GM12873 (cell line): ENCODE data around the gene PROK2.

Source experiments
- TF ChIP-seq, protein P1 (sequence below): IDR thresholded peaks from 2 replicates; pipeline ENCODE4 v1.5.1; 2012; ENCODE audit warnings: low read depth, mild to moderate bottlenecking, moderate library complexity, low read length, control low read depth; ENCODE audit not compliant: insufficient read depth; ENCODE audit errors: missing control alignments

PROK2 gene

DNA sequence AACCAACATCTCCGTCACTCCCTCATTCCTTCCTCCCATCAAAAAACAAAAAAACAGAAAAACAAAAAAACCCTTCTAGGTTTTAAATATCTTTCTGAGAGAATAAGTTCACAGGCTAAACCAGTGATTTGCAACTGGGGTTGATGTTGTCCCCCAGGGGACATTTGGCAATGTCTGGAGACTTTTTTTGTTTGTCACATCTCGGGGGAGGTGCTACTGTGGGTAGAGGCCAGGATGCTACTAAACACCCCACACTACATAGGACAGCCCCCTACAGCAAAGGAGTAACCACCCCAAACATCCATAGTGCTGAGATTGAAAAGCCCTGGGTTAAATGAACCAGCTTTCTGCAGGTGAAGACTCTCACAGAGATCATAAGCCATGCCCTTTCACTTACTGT lies 17.0 kb upstream of the PROK2 start:
- TF ChIP-seq, protein P1, sequence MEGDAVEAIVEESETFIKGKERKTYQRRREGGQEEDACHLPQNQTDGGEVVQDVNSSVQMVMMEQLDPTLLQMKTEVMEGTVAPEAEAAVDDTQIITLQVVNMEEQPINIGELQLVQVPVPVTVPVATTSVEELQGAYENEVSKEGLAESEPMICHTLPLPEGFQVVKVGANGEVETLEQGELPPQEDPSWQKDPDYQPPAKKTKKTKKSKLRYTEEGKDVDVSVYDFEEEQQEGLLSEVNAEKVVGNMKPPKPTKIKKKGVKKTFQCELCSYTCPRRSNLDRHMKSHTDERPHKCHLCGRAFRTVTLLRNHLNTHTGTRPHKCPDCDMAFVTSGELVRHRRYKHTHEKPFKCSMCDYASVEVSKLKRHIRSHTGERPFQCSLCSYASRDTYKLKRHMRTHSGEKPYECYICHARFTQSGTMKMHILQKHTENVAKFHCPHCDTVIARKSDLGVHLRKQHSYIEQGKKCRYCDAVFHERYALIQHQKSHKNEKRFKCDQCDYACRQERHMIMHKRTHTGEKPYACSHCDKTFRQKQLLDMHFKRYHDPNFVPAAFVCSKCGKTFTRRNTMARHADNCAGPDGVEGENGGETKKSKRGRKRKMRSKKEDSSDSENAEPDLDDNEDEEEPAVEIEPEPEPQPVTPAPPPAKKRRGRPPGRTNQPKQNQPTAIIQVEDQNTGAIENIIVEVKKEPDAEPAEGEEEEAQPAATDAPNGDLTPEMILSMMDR = no peak

DNA sequence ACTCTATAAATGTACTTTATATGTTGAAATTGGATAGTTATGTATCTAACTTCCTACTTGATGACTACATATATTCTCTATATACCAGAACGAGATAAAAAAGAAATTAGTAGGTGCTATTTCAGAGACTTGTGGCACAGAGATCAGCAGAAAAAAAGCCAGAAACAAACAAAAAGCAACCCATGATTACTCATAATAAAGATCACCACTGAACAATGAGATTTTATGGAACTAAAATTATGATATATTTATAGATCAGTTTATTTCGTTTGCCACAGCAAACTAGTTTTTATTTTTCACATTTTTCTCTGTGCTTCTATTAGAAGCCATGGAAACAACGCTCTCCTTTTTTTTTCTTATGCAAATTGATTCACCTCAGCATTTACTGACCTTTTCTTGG lies 15.1 kb upstream of the PROK2 start:
- TF ChIP-seq, protein P1 = no peak

DNA sequence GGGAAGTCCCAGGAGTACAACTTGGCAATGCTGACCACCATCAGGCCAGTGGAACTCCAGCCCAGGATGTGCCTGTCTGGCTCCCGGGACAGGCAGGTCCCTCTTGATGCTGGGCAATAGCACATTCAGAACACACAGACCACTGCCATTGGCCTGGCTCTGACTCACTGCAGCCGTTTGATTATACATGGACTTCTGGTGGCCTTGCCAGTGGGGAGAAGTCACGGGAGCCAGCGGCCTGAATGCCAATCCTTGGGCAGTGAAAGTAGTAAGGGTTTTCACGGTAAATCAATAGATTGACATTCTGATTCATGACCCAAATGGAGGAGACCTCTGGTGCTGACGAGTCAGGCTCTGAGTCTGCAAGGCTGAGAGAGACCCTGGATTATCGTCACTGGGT lies 12.5 kb upstream of the PROK2 start:
- TF ChIP-seq, protein P1 = no peak

DNA sequence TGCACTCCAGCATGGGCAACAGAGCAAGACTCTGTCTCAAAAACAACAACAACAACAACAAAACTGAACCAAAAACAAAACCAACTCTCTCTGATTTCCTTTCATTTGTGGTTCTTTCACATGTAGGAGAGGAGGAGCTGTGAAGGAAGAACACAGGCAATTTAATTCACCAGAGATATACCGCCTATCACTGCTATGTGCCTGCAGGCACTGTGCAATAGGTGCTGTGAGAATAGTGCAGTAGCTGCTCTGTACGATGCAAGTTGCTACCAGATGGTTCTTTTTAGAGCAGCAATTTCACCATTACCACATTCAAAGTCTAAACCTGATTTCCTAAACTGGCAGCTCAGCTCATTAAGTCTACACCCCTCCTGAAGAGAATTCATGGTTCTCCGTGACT lies 11.3 kb upstream of the PROK2 start:
- TF ChIP-seq, protein P1 = no peak

DNA sequence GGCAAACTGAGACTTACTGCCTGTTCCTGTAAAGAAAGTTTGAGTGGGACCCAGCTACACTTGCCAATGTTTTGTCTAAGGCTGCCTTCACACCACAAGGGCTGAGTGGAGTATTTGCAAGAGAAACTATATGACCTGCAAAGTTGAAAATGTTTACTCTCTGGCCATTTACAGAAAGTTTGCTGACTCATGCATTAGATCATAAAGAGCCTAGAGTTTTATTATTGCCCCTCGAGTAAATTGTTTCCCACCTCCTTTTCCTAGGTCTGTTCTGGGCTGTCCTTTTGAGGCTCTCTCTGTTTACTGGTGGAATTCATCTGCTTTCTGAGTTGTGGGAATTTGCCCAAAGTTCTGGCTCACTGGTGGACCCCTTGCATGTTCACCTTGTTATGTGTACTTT lies 6.7 kb upstream of the PROK2 start:
- TF ChIP-seq, protein P1 = no peak

DNA sequence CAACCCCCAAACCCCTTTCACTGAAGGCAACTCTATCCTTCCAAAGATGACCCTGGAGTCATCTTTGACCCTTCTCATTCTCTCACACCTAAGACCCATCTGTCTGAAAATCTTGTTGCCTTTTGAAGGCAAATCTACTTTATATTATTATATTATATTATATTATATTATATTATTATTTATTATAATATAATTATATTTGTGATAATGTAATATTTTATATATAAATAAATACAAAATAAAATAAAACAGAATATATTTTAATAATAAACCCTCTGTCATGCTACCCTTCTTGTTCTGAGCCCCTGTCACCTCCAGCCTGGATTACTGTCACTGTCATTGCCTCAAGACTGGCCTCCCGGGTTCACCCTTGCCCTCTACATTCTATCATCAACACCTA lies 5.0 kb upstream of the PROK2 start:
- TF ChIP-seq, protein P1 = no peak

DNA sequence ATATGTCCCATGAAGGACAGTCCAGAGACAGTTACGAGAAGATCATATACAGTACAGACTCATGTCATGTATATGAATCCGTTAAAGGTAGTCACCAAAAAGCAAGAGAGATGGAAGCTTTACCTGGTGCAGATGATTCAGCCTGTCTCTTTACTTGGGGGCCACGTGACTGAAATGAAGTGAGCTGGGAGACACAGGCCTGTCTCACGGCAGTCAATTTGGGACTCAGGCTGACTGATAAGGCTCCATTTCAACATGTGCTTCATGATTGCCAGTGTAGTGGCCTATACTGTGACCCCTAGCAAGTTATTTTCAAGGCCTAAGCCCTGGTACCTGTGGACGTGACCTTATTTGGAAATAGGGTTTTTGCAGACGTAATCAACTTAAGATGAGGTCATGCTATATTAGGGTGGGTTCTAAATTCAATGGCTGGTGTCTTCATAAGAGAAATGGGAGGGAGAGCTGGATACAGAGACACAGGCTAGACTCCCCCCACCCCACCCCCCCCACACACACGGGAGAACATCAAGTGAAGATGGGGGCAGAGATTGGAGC lies 3.0 kb upstream of the PROK2 start:
- TF ChIP-seq, protein P1 = no peak

DNA sequence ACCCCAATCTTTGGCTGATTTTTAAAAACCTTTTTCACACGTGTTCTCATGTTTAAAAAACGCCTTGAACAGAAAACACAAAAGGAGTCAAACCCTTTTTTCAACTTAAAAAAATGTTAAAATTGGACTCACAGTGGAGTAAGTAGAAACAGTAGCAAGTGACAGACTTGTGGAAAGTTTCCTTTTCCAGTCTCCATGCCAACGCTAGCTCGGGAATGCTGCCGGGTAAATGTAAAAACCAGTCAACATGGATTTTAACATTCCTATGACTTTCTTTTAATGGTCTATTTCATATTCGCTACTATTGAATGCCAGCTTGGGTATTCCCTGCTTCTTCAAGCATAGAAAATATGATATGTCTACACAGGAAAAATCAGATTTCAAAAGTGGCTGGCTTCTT lies 1.6 kb upstream of the PROK2 start:
- TF ChIP-seq, protein P1 = no peak
